CD4-positive, alpha-beta T cell treated with Interleukin-4 for 4 hours (primary cell): ENCODE data around the gene BET1.
"Not testable (repeated sequence)": the region's sequence is repeated elsewhere in the genome, so short reads cannot be mapped to it uniquely, and the experiment has no call there.

ENCODE experiments used
- DNase-seq: peaks from one replicate; pipeline ENCODE4 v3.0.0-alpha.2; 2020

The BET1 gene

DNA sequence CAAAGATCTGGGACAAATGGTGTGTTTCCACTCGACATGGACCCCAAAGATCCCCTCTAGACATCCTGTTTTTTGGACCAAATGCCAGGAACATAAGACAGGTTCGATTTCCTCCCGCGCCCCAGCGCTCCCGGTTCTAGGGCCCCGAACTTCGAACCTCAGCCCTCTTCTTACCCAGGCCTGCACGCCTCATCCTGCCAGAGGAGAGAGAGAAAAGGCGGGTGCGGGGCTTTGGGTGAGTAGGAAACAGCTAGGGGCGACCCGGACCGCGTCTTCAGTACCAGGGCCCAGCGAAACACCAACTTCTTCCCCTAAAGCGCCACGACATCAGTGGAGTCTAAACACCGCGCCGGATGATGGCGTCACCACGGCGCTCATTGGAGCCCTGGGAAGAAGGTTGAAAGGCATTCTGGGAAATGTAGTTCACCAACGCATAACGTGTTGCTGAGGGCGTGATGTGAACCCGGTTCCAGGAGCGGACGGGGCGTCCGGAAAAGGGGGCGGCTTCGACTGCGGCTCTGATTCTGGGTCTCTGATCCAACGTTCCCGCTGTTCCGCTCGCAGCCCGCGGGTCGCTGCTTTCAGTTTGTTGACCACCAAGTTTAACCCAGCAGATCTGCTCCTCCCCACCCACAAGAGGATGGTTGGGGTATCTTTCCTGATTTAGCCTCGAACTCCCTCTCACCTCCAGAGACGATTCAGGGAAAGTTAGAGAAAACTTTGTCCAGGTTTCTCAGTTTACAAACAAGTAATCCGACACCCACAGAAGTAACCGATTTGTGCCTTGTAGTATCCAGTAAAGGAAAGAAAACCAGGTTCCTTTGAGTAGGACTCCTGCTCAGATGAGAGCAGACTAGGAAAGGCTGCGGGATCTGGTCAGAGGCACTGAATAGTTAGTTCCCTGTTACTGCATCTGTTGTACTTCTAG, at the start of gene BET1:
Gene BET1, minus strand, starts transcription at position 332 of the 928 bp plus-strand sequence. Its CDS starts 139 bp downstream, at position 193.
- peak; percentile 94 for DNase-seq

- DNase-seq = no peak
Measured at GRCh38 chr7:94053532-94053931, 49.4 kb upstream of the BET1 start.

GRCh38 chr7:94052398-94053180, 48.4 kb upstream of the BET1 start:
- DNase-seq = no peak

DNA sequence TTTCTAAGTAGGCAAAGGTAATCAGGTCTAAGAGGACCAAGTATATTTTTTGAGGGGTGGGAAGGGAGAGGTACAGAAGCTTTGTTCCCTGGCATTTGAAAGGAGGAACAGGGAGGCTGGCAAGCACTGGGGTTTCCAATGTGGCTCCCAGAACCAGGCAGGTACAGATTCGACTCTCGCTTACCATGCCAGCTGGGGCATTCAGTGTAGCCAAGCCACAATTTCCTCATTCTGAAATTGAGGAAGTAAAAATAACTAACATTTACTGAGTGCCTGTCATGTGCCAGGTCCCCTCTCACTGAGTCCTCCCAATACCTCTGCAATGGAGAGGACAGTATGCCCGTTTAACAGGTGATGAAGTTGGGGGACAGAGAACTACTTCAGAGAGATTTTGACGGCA, 45.9 kb upstream of the BET1 start:
- DNase-seq = no peak

DNA sequence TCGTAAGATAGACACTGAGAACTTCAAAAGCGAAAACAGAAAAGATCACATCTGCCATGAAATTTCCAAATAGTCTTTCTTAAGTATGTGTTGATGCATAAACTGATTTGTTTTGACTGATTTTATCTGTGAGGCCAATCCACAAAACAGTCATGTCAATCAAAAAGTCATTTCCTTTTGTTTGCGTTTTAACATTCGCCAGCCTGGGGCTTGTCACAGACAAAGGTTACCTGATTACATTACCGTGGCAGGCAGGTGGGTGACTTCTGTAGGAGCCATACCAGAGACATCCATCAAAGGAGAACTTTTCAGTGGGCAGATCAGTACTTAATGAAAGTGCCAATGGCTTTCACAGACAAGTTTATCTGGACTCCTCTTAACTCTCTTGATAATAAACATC, 45.5 kb upstream of the BET1 start:
- no peak for DNase-seq

GRCh38 chr7:94048755-94049154, 44.6 kb upstream of the BET1 start:
- DNase-seq = no peak

GRCh38 chr7:94047956-94048355, 43.8 kb upstream of the BET1 start:
- DNase-seq = no peak

- no peak for DNase-seq
Measured at GRCh38 chr7:94045581-94045980, 41.4 kb upstream of the BET1 start.

DNA sequence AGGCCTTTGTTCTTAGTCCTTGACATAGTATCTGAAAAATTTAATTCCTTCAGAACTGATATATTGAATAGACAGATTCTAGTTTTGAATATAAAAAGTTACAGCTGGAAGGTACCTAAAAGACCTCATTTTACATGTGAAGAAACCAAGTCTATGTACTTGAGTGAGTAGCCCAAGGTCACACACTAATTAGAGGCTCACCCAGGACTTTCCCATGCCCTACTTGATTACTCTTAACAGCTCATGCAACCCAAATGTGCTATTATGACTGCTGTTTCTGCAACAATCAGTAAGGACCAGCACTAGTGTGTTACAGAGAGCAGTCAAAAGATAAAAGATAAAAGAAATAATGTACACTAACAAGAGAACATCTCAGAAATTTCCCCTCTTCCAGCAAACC, 40.7 kb upstream of the BET1 start:
- DNase-seq = no peak

DNA sequence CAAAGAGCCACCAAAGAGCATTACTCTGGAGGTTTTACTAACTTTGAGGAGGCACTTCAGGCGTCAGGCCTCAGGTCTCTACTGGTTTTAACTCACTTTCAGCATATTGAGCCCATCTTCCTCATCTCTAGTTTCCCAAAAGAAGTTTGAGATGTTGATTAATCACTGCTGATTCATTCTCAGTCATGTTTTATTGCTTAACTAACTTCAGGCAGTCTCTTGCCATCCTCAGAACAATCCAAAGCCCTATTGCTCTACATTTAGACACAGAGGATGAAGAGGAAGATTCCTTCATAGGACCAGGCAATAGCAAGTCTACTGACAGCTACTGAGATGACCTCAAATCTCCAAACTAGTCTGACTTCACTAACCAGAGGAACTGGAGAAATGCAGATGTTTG, 39.1 kb upstream of the BET1 start:
- DNase-seq = no peak

DNA sequence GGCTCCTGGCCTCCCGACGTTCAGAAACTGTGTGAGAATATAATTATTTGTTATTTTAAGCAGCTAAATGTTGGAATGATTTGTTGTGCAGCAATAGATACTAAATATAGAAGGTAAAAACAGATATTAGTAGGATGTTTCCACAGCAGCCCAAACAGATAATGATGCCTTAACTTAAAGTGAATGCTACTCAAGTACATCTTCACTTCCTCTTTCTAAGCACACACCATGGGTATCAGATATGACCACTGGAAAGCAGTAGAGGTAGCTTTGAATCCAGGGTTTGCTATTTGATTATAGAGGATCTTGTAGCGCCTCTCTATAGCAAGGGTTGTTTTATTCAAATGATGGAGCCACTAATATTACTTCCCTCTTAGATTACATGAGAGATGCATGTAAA, 38.2 kb upstream of the BET1 start:
- no peak for DNase-seq

GRCh38 chr7:94041529-94041928, 37.4 kb upstream of the BET1 start:
- no peak for DNase-seq

- DNase-seq = no peak
Measured at GRCh38 chr7:94040254-94040653, 36.1 kb upstream of the BET1 start.

GRCh38 chr7:94039368-94040035, 35.3 kb upstream of the BET1 start:
- no peak for DNase-seq

GRCh38 chr7:94031865-94032264, 27.7 kb upstream of the BET1 start:
- no peak for DNase-seq

GRCh38 chr7:94030634-94031033, 26.5 kb upstream of the BET1 start:
- no peak for DNase-seq

DNA sequence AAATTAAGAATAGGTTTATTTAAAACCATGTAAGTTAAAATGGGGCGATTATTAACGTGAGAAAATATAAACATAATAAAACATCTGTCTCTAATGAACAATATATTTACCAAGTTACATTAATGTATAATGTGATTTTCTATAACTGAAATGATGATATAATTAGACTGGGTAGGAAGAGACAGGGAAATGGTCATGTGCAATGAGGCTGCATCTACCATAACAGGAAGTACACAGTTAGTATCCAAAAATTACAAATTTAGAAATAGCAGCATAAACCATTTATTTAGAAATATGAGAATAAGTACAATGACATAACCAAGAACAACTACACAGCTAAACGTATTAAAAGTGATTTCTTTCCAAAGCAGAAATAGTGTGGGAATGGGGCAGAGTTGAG, 25.8 kb upstream of the BET1 start:
- DNase-seq = no peak

- no peak for DNase-seq
Measured at GRCh38 chr7:94028768-94029167, 24.6 kb upstream of the BET1 start.

- not testable (repeated sequence) for DNase-seq
Measured at GRCh38 chr7:94026619-94027018, 22.5 kb upstream of the BET1 start.

- DNase-seq = no peak
Measured at GRCh38 chr7:94022550-94022949, 18.4 kb upstream of the BET1 start.

DNA sequence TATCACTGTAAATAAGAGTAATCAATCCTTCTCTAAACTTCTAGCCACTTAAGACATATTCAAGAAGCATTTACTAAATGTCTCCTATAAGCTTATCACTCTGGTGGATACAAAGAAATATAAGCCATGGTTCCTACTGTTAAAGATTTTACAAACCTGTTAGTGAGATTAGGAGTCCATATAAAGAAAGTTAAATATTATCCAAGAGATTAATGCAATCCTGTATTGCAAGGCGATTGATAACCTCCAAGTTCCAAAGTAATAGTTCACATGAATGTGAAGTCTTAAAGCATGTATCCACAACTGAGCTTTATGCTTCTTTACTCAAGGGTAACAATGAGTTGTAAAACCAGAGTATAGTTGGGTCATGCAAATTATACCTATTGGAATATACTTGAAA, 12.6 kb upstream of the BET1 start:
- no peak for DNase-seq

- DNase-seq = no peak
Measured at GRCh38 chr7:94015538-94015937, 11.4 kb upstream of the BET1 start.

- DNase-seq = no peak
Measured at GRCh38 chr7:94012746-94013145, 8.6 kb upstream of the BET1 start.
